Measurements from ENCODE around the gene TUBB8.
"Not testable (repeated sequence)": the region's sequence is repeated elsewhere in the genome, so short reads cannot be mapped to it uniquely, and the experiment has no call there.

Gene TUBB8

DNA sequence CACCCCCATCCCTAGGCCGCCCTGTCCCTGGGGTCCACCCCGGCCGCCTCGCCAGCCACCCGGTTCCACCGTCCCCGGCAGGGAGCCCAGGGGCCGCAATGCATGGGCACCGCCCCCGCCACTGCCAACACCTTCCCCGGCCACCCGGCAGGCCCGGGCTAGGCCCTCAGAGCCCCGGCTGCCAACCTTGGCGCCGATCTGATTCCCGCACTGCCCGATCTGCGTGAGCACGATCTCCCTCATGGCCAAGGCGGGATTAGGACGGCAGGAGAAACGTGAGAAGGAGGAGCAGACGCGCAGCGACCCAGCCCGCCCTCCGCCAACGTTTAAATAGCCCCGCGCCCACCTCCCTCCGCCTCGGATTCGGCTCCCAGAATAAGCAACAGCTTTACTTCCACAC is at the start of gene TUBB8:
TSS of gene TUBB8 (minus strand) at position 301 of the 400 bp plus-strand sequence. CDS start at position 243, 58 bp downstream.
- no peak for DNase-seq (ENCODE audit: low read depth in 2 of 2, low spot score in 1 of 2)

DNA sequence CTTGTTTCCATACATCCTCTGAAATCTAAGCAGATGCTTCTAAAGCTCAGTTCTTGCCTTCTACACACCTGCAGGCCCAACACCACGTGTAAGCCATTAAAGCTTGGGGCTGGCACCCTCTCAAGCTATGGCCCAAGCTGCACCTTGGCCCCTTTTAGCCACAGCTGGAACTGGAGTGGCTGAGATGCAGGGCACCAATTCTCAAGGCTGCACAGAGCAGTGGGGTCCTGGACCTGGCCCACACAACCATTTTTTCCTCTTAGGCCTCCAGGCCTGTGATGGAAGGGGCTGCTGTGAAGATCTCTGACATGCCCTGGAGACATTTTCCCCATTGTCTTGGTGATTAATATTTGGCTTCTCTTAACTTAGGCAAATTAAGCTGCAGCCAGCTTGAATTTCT is 47.4 kb upstream of the TUBB8 start:
- no peak for DNase-seq (ENCODE audit: low read depth in 2 of 2, low spot score in 1 of 2)

DNA sequence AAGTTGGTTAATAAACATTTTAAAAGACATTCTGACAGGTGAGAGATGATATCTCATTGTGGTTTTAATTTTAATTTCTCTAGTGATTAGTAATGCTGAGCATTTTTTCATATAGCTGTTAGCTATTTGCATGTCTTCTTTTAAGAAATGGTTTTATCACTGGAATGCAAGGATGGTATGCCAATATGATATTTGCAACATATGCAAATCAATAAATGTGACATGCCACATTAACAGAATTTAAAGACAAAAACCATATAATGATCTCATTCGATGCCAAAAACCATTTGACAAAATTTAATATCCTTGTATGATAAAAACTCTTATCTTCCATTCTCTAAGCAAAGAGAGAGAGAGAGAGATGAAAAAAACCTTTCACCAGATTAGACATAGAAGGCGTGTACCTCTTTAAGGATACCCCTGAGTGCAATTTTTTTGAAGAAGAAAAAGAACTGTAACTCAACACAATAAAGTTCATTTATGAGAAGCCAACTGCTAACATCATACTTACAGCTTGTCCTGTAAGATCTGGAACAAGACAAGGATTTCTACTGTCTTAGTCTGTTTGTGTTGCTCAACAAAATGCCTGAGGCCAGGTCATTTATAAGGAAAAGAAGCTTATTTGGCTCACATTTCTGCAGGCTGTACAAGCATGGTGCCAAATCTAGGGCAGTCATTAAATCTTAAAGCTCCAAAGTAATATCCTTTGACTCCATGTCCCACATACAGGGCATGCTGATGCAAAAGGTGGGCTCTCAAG is 46.4 kb upstream of the TUBB8 start:
- DNase-seq (ENCODE audit: low read depth in 2 of 2, low spot score in 1 of 2), result no peak

DNA sequence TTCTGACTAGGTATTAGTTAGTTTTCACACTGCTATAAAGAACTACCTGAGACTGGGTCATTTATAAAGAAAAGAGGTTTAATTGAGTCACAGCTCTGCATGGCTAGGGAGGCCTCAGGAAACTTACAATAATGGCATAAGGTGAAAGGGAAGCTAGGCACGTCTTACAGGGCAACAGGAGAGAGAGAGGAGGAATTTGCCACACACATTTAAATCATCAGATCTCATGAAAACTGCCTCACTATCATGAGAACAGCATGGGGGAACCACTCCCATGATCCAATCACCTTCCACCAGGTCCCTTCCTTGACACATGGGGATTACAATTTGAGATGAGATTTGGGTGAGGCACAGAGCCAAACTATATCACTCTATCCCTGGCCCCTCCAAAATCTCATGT is 45.5 kb upstream of the TUBB8 start:
- DNase-seq (ENCODE audit: low read depth in 2 of 2, low spot score in 1 of 2), result no peak

DNA sequence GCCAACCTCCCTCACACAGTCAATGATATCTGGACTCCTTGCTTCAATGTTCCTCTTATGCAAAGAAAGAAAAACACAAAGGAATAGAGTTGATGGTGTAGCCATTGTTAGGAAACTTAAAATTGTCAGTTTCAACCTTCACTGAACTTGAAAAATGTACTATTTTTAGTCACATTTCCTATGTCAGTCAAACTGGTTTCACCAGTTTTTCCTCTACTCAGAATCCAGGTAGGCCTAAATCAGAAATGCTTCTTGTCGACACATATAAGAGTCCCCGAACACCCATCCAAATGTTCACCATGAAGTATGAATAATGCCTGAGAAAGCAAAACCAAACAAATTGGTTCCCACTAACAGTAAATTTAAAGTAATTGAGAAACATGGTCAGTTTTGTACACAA is 43.8 kb upstream of the TUBB8 start:
- DNase-seq (ENCODE audit: low read depth in 2 of 2, low spot score in 1 of 2), result no peak

DNA sequence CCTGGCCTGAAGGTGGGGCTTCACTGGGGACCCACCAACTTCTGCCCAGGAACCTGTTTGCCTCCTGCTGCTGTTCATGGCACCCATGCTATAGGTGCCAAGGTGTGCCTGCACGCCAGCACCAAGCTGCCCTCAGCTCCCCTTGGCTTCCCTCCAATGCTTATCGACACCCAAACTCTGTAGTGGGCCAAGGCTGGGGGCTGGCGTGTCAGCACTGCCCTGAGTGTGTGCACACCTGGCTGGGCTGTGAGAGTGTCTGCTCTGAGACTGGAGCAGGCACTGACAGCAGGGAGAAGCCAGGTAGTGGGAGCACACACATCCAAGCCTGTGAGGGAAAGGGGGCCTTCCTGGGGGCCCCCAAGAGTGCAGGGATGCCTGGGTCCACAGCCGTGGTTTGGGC is 43.1 kb upstream of the TUBB8 start:
- no peak for DNase-seq (ENCODE audit: low read depth in 2 of 2, low spot score in 1 of 2)

DNA sequence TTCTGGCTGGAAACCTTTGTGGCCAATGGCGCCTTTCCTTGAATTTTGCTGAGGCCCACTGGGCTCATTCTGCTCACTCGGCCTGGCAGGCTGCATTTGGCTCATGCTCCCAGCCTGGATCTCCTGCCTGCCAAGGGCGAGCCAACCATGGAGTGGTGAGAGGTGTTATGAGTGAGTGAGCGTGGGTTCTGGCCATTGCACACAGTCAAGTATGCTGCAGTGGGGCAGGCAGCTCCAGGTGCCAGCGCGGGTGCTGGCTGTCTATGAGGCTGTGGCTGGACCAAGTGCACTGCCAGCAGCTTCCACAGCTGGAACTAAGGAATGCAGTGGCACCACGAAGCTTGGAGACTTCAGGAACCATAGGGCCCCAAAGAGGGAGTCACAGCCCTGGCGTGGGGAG is 42.2 kb upstream of the TUBB8 start:
- DNase-seq (ENCODE audit: low read depth in 2 of 2, low spot score in 1 of 2), result no peak

DNA sequence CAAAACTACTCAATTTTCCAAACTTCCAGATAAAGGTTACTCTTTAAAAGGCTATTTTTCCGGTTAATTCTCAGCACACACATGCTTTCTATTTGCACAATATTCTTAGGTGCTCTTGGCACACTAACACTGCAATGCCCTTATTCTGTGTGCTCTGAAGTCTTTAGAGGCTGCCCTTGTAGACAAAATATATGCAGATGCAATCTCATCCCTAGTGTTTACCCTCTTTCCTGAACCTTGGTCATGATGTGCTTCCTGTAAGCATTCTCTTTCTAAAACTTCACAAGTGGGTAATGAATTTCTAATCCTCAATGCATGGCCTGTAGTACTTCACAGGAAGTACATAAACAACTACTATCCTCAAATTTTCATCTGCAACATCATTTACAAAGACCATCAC is 41.1 kb upstream of the TUBB8 start:
- DNase-seq (ENCODE audit: low read depth in 2 of 2, low spot score in 1 of 2), result no peak

DNA sequence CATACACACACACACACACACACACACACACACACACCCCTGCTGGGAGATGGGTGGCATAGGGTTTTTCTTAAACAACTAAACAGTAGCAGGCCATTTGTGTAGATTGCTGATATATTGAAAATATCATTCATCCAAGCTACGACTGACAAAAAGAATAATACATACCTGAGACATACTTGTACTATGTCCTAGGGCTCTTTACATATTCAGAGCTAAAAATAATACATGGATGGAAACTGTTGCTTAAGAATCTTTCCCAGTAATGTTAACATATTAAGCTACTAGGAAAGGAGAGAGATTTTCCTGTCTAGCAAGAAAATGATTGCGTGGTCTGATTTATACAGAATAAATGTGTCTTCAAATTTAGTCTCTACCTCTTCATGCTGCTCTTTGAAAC is 40.2 kb upstream of the TUBB8 start:
- no peak for DNase-seq (ENCODE audit: low read depth in 2 of 2, low spot score in 1 of 2)

DNA sequence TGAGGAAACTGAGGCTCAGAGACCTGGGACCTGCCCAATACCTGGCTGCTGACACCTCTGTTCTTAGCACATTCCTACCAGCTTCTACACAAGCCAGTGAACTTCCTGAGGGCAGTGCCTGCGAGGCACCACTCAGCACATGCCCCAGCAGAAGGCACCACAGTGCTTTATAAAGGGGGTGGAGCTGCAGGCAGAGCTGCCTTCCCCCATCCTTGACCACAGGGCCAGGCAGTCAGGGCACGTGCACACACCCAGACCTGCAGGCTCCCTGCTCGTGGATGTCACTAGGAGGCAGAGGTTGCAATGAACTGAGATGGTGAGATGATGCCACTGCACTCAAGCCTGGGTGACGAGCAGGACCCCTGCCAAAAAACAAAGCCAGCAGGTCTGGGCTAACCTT is 39.2 kb upstream of the TUBB8 start:
- DNase-seq (ENCODE audit: low read depth in 2 of 2, low spot score in 1 of 2), result no peak

DNA sequence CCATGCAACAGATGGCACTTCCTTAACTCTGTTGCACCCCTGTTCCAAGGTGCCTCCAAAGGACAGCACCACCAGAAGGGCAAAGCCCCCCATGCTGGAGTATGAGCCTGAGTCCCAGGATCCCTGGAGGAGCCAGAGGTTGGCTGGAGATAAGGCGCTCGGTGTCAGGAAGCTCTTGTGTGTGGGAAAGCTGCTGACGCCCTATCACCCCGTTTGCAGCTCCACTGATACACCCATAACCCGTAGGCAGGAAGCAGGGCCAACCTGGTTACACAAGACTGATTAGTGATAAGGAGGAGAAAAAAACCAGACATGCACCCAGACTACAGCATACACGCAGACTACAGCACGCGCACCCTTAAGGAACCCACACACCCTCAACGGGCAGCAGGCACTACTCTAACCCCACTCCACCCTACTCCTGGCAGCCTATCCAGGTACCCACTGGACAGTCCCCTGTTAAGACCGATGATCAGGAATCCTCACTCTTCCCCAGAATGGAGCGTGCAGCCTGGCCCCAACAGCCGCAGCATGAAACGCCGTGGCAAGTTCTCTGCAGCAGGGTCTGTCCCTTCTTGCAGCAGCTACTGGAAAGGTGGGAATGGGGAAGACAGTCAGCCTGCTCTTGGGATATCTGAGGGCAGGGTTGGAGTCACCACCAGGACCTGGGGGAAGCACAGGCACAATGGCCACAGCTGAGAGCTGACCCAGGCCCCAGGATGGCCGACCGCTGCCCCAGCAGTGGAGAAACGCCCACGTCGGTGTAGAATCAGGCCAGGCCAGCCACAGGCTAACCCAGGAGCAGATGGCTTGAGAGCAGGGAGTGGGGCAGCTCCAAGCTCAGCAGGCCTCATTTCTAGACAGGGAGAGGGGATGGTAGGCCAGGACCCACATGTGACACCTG is 38.3 kb upstream of the TUBB8 start:
- DNase-seq (ENCODE audit: low read depth in 2 of 2, low spot score in 1 of 2), result no peak

DNA sequence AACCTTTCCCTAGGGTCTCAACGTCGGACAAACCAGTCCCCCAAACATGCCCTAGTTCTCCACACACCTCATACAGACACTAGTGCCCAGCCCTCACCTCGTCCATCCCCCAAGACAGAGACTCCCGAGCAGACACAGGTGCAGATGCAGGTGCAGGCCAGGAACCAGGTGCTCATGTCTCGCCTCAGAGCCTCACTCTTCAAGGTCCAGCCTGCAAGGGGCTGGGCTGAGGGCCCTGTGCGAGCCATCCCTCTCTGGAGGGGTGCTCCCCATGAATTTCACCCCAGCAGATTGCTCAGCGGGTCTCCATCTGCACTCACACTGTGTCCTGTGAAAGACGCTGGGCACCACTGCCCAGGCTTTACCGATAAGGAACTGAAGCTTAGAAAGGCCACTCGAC is 36.9 kb upstream of the TUBB8 start:
- no peak for DNase-seq (ENCODE audit: low read depth in 2 of 2, low spot score in 1 of 2)

DNA sequence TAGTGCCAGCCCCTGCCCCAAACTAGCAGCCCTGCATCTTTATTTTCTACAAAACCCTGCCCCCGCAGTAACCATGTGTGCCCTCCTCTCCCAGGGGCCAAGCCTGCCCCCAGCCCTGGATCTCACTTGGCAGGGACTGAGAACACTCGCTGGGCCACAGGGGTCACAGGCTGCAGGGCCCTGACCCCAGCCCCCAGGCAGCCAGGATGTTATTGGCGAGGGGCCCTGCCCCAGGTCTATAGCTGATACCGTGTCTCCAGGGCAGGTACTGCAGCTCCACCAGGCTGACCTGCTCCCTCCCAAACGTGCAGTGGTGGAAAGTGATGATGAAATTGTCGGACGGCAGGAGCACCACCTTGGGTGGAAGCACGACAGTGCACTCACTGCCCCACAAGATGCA is 35.9 kb upstream of the TUBB8 start:
- DNase-seq (ENCODE audit: low read depth in 2 of 2, low spot score in 1 of 2), result no peak

DNA sequence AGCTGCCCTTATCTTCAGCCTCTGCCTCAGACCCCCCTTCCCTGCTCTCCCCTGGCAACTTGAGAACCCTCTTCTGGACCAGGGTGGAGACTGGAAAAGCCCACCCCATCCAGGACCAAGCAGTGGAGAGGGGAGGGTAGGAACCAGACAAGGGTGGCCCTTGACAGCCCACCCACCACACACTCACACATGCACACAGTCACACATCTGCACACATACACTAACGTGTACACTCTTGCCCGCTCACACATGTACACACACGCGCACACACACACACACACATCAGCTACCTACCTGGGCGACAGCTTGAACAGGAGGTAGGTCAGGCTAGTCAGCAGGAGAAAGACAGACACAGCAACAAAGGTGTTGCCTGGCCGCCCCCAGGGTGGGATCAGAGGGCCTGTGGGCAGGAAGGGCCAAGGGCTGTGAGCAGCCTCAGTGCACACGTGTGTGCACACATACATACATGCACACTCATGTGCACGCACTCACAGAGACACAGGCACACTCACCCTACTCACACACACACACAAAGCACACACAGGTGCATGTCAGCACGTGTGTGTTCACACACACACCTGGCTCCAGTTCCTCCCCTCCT is 34.9 kb upstream of the TUBB8 start:
- no peak for DNase-seq (ENCODE audit: low read depth in 2 of 2, low spot score in 1 of 2)

DNA sequence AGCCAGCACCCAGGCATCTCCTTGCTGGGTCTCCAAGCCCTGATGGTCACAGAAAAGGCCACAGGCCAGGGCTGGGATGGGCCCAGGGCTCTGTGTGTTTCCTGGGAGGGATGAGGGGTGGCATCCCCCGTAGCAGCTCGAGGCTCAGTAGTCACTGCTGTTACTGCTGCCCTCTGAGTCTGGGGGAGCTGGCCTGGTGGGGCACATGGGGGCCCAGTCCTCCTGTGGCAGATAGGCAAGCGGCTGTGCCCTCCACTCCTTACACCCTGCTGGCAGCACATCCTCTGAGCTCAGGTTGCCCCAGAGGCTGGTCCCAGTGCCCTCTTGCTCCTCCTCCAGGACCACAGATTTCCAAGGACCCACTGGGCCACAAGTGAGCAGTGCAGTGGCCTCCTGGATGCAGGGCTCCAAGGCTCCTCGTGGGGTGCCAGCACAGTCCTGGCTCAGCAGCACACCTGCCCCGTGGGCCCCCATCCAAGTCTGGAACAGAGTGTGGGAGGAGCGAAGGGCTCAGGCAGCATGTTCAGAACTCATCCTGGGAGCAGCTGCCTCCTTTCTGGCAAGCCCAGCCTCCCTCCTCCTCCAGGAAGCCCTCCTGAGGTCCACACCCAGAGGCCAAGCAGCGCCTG is 31.5 kb upstream of the TUBB8 start:
- DNase-seq (ENCODE audit: low read depth in 2 of 2, low spot score in 1 of 2), result no peak

DNA sequence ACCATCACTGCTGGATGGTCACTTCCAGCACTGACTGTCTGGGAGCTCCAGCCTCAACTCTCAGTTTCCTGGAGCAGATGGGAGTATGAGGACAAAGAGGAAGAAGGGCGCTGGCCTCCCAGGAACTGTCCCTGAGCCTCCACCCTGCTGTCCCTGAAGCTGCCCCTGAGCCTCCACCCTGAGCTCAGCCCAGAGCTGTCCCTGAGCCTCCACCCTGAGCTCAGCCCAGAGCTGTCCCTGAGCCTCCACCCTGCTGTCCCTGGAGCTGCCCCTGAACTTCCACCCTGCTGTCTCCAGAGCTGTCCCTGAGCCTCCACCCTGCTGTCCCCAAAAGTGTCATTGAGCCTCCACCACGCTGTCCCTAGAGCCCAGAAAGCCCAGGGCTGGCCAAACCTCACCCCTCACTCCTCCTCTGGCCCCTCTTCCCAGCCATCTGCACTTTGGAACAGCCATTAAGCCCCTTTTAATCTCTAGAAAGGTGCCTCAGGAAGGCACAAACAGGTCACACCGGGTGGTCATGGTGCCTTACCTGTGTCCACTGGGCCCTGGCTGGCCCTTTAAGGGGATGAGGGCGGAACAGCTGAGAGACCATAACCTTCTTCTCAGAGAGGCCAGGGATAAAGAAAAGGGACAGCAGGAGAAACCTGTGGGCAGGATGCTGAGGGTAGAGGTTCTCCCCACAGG is 30.6 kb upstream of the TUBB8 start:
- DNase-seq (ENCODE audit: low read depth in 2 of 2, low spot score in 1 of 2), result no peak

DNA sequence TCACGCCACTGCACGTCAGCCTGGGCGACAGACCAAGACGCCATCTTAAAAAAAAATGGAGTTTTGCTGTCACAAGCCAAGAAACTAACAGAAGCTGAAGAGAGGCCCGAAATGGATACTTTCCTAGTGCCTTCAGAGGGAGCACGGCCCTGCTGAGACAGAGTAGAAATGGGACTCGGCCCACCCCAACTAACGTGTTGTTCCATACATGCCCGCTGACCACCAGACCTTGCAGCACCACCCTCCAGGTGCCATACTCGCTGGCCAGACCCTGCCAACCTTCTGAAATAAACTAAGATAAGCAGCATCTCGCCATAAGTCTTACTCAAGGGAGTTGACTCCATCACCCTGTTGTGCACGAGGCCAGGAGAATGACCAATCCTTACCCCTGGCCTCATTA is 29.5 kb upstream of the TUBB8 start:
- DNase-seq (ENCODE audit: low read depth in 2 of 2, low spot score in 1 of 2), result no peak

DNA sequence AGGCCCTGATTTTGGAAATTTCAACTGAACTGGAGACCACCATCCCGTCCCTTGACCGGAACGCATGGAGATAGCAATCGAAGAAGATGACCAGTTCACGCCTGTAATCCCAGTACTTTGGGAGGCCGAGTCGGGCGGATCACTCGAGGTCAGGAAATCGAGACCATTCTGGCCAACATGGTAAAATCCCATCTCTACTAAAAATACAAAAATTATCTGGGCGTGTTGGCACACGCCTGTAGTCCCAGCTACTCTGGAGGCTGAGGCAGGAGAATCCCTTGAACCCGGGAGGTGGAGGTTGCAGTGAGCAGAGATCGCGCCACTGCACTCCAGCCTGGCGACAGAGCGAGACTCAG is 25.1 kb upstream of the TUBB8 start:
- not testable (repeated sequence) for DNase-seq (ENCODE audit: low read depth in 2 of 2, low spot score in 1 of 2)

DNA sequence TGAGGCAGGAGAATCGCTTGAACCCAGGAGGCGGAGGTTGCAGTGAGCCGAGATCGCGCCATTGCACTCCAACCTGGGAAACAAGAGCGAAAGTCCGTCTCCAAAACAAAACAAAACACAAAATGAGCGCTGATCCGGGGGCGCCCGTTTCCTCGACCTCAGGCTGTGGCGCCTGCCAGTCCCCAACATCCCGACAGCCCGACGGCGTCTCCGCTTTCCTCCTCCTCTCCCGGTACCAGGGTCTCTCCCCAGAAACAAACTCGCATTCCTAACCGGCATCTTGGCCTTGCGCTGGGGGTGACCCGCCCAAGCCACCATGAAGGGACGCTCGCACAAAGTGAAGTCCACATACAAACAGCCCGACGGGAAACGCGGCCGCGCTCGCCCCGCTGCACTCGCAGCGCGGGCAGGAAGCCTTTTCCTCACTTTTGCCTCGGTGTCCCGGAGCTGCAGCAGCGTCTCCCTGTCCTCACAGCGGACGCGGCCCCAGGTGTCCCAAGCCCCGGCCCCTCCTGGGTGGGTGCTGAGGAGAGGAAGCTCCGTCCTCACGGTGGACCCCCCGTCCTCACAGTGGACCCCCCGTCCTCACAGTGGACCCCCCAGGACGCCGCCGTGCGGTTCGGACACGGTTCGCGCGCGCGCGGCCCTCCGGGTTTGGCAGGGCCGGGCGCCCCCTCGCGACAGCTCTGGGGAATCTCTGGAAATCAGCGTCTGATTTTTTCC is 24.6 kb upstream of the TUBB8 start:
- not testable (repeated sequence) for DNase-seq (ENCODE audit: low read depth in 2 of 2, low spot score in 1 of 2)

DNA sequence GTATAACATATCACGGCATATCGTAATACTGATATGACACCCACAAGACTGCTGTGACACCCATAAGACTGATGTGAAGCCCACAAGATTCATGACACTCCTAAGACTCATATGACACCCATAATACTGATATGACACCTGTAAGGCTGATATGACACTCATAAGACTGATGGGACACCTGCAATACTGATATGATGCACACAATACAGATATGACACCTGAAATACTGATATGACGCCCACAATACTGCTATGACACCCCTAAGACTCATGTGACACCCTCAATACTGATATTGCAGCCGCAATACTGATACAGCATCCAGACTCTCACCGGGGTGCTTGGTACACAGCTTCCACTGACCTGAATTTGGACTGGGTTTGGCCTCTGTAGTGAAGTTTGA is 19.1 kb upstream of the TUBB8 start:
- DNase-seq (ENCODE audit: low read depth in 2 of 2, low spot score in 1 of 2), result not testable (repeated sequence)
